B cell (primary cell): ENCODE data around the gene MYO18A. TPM values are rescaled to one million over a fixed set of nuclear protein-coding genes. Genes with fewer than 3 reads are reported as not detected.
A peak's percentile ranks its signal among the peaks of the same experiment; 100 is the strongest.

Experiments used
- ATAC-seq: fragments of 200-7000 bp; cut with Tn5 transposase; one replicate; pipeline ENCODE4 v1.10.0; 2021; ENCODE audit warnings: low read depth, mild to moderate bottlenecking, moderate number of reproducible peaks, moderate library complexity
- CTCF ChIA-PET: fragments of 350-600 bp; sonication (Branson Sonifier 250); formaldehyde crosslinking; loops from one replicate; lab custom pipeline; 2021; ENCODE audit warnings: antibody characterized with exemption, inconsistent platforms; lab: Charles Lee
- POLR2A ChIA-PET: fragments of 350-600 bp; sonication (Branson Sonifier 250); formaldehyde crosslinking; loops from one replicate; lab custom pipeline; 2021; ENCODE audit warnings: antibody characterized with exemption; lab: Charles Lee
- DNase-seq: peaks from one replicate; pipeline ENCODE4 v3.0.0; 2013
- H2AFZ ChIP-seq: 2 replicates; pipeline ENCODE4 v1.6.1; 2012; ENCODE audit warnings: mild to moderate bottlenecking, low read depth, low read length; ENCODE audit not compliant: insufficient read depth, poor library complexity, severe bottlenecking
- H3K27ac ChIP-seq, 2 donors: 1 replicate in 1 of 2; 2 replicates in 1 of 2; pipeline ENCODE4 v1.5.1; 2012 to 2013; ENCODE audit warnings: low read length in 2 of 2, mild to moderate bottlenecking in 2 of 2, moderate library complexity in 1 of 2
- H3K27me3 ChIP-seq, 4 experiments: fragments of 200-600 bp in 1 of 4; sonication (generic) in 1 of 4; replicated peaks in 1 of 4; 1 replicate in 2 of 4; 2 replicates in 2 of 4; pipeline versions ENCODE4 v1.6.1 to v1.7.0; 2013 to 2016; ENCODE audit warnings: low read length in 3 of 4, mild to moderate bottlenecking in 2 of 4, mixed read lengths in 1 of 4, moderate library complexity in 1 of 4; ENCODE audit not compliant: insufficient read depth in 4 of 4, control insufficient read depth in 3 of 4; ENCODE audit errors: control extremely low read depth in 1 of 4
- H3K36me3 ChIP-seq, 2 experiments: replicated peaks in 1 of 2; 1 replicate in 1 of 2; 2 replicates in 1 of 2; pipeline versions ENCODE4 v1.6.1 to v1.7.1; 2013; ENCODE audit warnings: low read length in 1 of 2; ENCODE audit not compliant: insufficient read depth in 2 of 2, control insufficient read depth in 1 of 2; ENCODE audit errors: control extremely low read depth in 1 of 2, extremely low read depth in 1 of 2
- H3K4me1 ChIP-seq, 2 donors: fragments of 200-600 bp in 1 of 2; sonication (generic) in 1 of 2; 1 replicate in 1 of 2; 2 replicates in 1 of 2; pipeline versions ENCODE4 v1.5.1 to v1.6.1; 2013 to 2017; ENCODE audit warnings: low read length in 2 of 2; ENCODE audit not compliant: control insufficient read depth in 2 of 2, insufficient read depth in 2 of 2
- H3K4me2 ChIP-seq: replicated peaks from 2 replicates; pipeline ENCODE3; 2012; ENCODE audit warnings: mild to moderate bottlenecking, low read depth, low read length; ENCODE audit not compliant: poor library complexity, severe bottlenecking
- H3K4me3 ChIP-seq, 5 experiments: fragments of 200-600 bp in 1 of 5; sonication (generic) in 1 of 5; 1 replicate in 3 of 5; 2 replicates in 2 of 5; pipeline versions ENCODE4 v1.5.1 to v1.7.0; 2011 to 2016; ENCODE audit warnings: low read length in 4 of 5, mild to moderate bottlenecking in 4 of 5, low read depth in 2 of 5, control low read depth in 1 of 5, moderate library complexity in 1 of 5; ENCODE audit not compliant: insufficient read depth in 1 of 5; ENCODE audit errors: control extremely low read depth in 1 of 5, extremely low read depth in 1 of 5
- H3K79me2 ChIP-seq: fragments of 200-600 bp; sonication (generic); one replicate; pipeline ENCODE4 v1.6.0; 2016; ENCODE audit warnings: low read length; ENCODE audit not compliant: control insufficient read depth, insufficient read depth
- H3K9ac ChIP-seq: fragments of 200-600 bp; sonication (generic); 2 replicates; pipeline ENCODE4 v1.6.1; 2017; ENCODE audit warnings: mild to moderate bottlenecking, low read length, moderate library complexity
- H3K9me3 ChIP-seq, 3 donors: one replicate each; pipeline versions ENCODE4 v1.6.1 to v1.7.1; 2013; ENCODE audit warnings: low read length in 2 of 3; ENCODE audit not compliant: control insufficient read depth in 2 of 3, insufficient read depth in 1 of 3; ENCODE audit errors: control extremely low read depth in 1 of 3
- H4K20me1 ChIP-seq: 2 replicates; pipeline ENCODE4 v1.6.0; 2012; ENCODE audit warnings: mild to moderate bottlenecking, low read length; ENCODE audit not compliant: insufficient read depth, control insufficient read depth, poor library complexity, severe bottlenecking
- H3K27ac Mint-ChIP-seq: one replicate; pipeline ENCODE4 v1.8.0; 2021; ENCODE audit warnings: mixed read lengths
- H3K27me3 Mint-ChIP-seq: one replicate; pipeline ENCODE4 v1.8.0; 2021; ENCODE audit warnings: mixed read lengths
- H3K4me1 Mint-ChIP-seq: one replicate; pipeline ENCODE4 v1.8.0; 2021; ENCODE audit warnings: mixed read lengths
- H3K4me3 Mint-ChIP-seq: one replicate; pipeline ENCODE4 v1.8.0; 2021; ENCODE audit warnings: mixed read lengths
- H3K9me3 Mint-ChIP-seq: one replicate; pipeline ENCODE4 v1.8.0; 2022; ENCODE audit warnings: mixed read lengths; ENCODE audit not compliant: insufficient read depth
- CTCF ChIP-seq: fragments of 200-600 bp; IDR thresholded peaks from one replicate; pipeline ENCODE4 v1.8.0; 2022; ENCODE audit warnings: antibody characterized with exemption, mild to moderate bottlenecking
- EZH2 ChIP-seq: IDR thresholded peaks from 2 replicates; pipeline ENCODE4 v1.6.1; 2012; ENCODE audit warnings: borderline replicate concordance, low read depth, mild to moderate bottlenecking, moderate library complexity, low read length; ENCODE audit not compliant: insufficient read depth, poor library complexity, severe bottlenecking
- WGBS: methylation state at CpG from one replicate; pipeline ENCODE4 v1.1.5; 2013; ENCODE audit warnings: missing lambda C conversion rate; ENCODE audit not compliant: insufficient coverage; 5-methylcytosine and 5-hydroxymethylcytosine counted together
- intact Hi-C: fragments of 100-400 bp; cut with micrococcal nuclease; formaldehyde crosslinking; loops from one replicate; pipeline ENCODE4 v1.10.0; 2022
- polyA plus RNA-seq: library from polyadenylated mRNA; depleted of rRNA; stranded (reverse); fragments of >200 nt; gene quantifications from 2 replicates; pipeline ENCODE4 v1.2.3, GENCODE V29; 2012
- total RNA-seq, 2 donors: library from RNA; stranded (reverse); fragments of 120-200 nt in 1 of 2; gene quantifications; 1 replicate in 1 of 2; 2 replicates in 1 of 2; pipeline versions ENCODE4 v1.2.3 to v1.2.4, GENCODE V29; 2013 to 2022

MYO18A gene
- total and polyA plus RNA-seq, 2 donors (not counting 1 experiment from before 2014, with no cell fraction given) = 72.2 to 155 TPM

GRCh38 chr17:29177871-29178749 is 2.1 kb downstream of the MYO18A start:
- H3K4me1 ChIP-seq = peaks cover 9 to 28% of the 10 kb centered on the region in 2 donors
- no peak overlapping the region for H2AFZ ChIP-seq
- no peak overlapping the region for H3K27ac ChIP-seq
- Mint-ChIP-seq H3K9me3 (no peaks in the 10 kb centered on the region), H3K27me3 (peaks cover 7% of the 10 kb centered on the region), H3K27ac (peak overlapping the region; percentile 56), H3K4me1 (peaks cover 16% of the 10 kb centered on the region), H3K4me3 (peak overlapping the region; percentile 91)
- ChIA-PET POLR2A (interaction anchor here (1.5 kb wide), 1 partner anchor 28 kb away, joined by 3 read pairs; no protein-coding TSS in a partner anchor), CTCF (interaction anchor here (1.0 to 8.8 kb wide), 8 partner anchors 13 to 57 kb away, joined by 3 to 225 read pairs (median 12); no protein-coding TSS in a partner anchor)
- intact Hi-C loops = no loop called here
- no peaks in the 10 kb centered on the region for H4K20me1 ChIP-seq
- DNase-seq = no peak
- H3K79me2 ChIP-seq = no peaks in the 10 kb centered on the region
- ATAC-seq = no peak
- TF ChIP-seq CTCF (no peak), EZH2 (no peak)
- H3K9ac ChIP-seq = no peak overlapping the region
- no peaks in the 10 kb centered on the region for H3K36me3 ChIP-seq
- H3K4me3 ChIP-seq = no peak overlapping the region
- no peak overlapping the region for H3K4me2 ChIP-seq
- 88% methylated on average over 3 of the region's 4 CpGs for WGBS
- H3K27me3 ChIP-seq = peaks cover 0 to 2% (median 0%) of the 10 kb centered on the region in 4 experiments
- H3K9me3 ChIP-seq = no peaks in the 10 kb centered on the region

GRCh38 chr17:29177541-29177870 is 2.7 kb downstream of the MYO18A start:
- Histone ChIP-seq H3K9me3 (no peaks in the 10 kb centered on the region), H3K79me2 (no peaks in the 10 kb centered on the region), H3K4me2 (no peak overlapping the region), H3K36me3 (no peaks in the 10 kb centered on the region), H2AFZ (no peak overlapping the region), H3K4me1 (peaks cover 9 to 28% of the 10 kb centered on the region in 2 donors), H3K27me3 (peaks cover 0 to 2% (median 0%) of the 10 kb centered on the region in 4 experiments), H3K9ac (no peak overlapping the region), H3K4me3 (no peak overlapping the region), H4K20me1 (no peaks in the 10 kb centered on the region), H3K27ac (no peak overlapping the region)
- POLR2A ChIA-PET = interaction anchor here (0.5 to 1.7 kb wide), 3 partner anchors 28 to 58 kb away, joined by 3 to 6 read pairs (median 6); no protein-coding TSS in a partner anchor
- TF ChIP-seq CTCF (no peak), EZH2 (no peak)
- Mint-ChIP-seq H3K27ac (no peak overlapping the region), H3K4me3 (peak overlapping the region; percentile 91), H3K4me1 (peaks cover 16% of the 10 kb centered on the region), H3K9me3 (no peaks in the 10 kb centered on the region), H3K27me3 (peaks cover 7% of the 10 kb centered on the region)
- CTCF ChIA-PET = interaction anchor here (1.4 to 8.8 kb wide), 7 partner anchors 12 to 193 kb away, joined by 3 to 225 read pairs (median 7); no protein-coding TSS in a partner anchor
- DNase-seq (no peak), ATAC-seq (no peak)
- intact Hi-C loops = no loop called here
- WGBS = 80% methylated on average over 1 of the region's 3 CpGs
